GM13977 (cell line): ENCODE data around the gene C12orf42.

Source experiments
- DNase-seq: peaks from one replicate; pipeline ENCODE4 v3.0.0; 2012; ENCODE audit warnings: low spot score
- in situ Hi-C: fragments of 300-500 bp; cut with MboI; formaldehyde crosslinking; loops from one replicate; pipeline ENCODE4 v1.12.0; 2022; ENCODE audit warnings: low sequenced_read_pairs, low pct_unique_long_range_greater_than_20kb, mixed read lengths, inconsistent platforms; ENCODE audit not compliant: unreplicated experiment
- TF ChIP-seq, protein P1 (sequence below): IDR thresholded peaks from 2 replicates; pipeline ENCODE4 v1.5.1; 2012; ENCODE audit warnings: mild to moderate bottlenecking, control low read depth; ENCODE audit not compliant: insufficient read depth; ENCODE audit errors: extremely low read depth, missing control alignments

Gene C12orf42

GRCh38 chr12:103273645-103274044 lies 222.1 kb downstream of the C12orf42 start:
- DNase-seq, result no peak
- TF ChIP-seq, protein P1, sequence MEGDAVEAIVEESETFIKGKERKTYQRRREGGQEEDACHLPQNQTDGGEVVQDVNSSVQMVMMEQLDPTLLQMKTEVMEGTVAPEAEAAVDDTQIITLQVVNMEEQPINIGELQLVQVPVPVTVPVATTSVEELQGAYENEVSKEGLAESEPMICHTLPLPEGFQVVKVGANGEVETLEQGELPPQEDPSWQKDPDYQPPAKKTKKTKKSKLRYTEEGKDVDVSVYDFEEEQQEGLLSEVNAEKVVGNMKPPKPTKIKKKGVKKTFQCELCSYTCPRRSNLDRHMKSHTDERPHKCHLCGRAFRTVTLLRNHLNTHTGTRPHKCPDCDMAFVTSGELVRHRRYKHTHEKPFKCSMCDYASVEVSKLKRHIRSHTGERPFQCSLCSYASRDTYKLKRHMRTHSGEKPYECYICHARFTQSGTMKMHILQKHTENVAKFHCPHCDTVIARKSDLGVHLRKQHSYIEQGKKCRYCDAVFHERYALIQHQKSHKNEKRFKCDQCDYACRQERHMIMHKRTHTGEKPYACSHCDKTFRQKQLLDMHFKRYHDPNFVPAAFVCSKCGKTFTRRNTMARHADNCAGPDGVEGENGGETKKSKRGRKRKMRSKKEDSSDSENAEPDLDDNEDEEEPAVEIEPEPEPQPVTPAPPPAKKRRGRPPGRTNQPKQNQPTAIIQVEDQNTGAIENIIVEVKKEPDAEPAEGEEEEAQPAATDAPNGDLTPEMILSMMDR, result no peak
- in situ Hi-C loops, result no loop called here

DNA sequence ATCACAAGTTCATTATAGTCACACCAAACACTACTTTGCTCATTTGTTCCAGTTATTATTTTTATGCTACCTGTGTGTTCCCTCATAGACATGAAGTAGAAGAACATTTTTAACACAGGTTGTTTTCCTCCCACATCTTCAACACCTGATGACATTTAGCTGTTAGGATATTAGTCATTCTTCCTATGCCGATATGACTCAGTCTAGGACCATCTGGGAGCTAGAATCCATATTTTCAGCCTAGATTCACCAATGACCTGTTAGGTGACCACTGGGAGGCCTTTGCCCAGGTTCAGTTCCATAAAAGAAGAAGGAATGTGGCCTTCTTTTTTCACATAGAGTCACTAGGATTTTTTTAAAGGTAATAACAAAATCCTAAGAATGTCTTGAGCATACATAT lies 222.8 kb downstream of the C12orf42 start:
- in situ Hi-C loops, result no loop called here
- DNase-seq, result no peak
- TF ChIP-seq, protein P1, result no peak

DNA sequence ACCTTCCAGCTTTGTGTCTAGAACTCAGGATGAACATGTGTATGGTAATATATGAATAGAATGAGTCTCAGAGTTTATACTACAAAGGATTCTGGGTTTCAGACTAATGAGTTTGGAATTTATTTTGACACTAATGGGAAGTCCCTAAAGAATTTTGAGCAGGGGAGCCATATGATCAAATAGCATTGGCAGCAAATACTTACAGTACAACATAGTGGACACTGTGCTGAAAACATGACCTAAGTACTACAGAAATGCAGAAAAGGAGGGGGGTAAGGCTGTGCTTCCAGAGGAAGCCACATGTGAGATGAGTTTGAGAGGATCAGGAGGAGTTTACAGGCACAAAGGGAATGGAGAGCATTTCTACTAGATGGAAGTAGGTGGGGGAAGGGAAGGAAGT lies 225.8 kb downstream of the C12orf42 start:
- TF ChIP-seq, protein P1, result no peak
- no peak for DNase-seq
- in situ Hi-C loops, result no loop called here

GRCh38 chr12:103268831-103269514 lies 226.8 kb downstream of the C12orf42 start:
- in situ Hi-C loops, result no loop called here
- DNase-seq, result no peak
- TF ChIP-seq, protein P1, result no peak

- no peak for DNase-seq
- TF ChIP-seq, protein P1, result no peak
- in situ Hi-C loops, result no loop called here
Measured at GRCh38 chr12:103257763-103258162, 238.0 kb downstream of the C12orf42 start.
